ENCODE measurements around the gene OR7C2. TPM values are rescaled to one million over a fixed set of nuclear protein-coding genes. Genes with fewer than 3 reads are reported as not detected.

OR7C2 gene
- total and polyA plus RNA-seq, 9 donors, result not detected

DNA sequence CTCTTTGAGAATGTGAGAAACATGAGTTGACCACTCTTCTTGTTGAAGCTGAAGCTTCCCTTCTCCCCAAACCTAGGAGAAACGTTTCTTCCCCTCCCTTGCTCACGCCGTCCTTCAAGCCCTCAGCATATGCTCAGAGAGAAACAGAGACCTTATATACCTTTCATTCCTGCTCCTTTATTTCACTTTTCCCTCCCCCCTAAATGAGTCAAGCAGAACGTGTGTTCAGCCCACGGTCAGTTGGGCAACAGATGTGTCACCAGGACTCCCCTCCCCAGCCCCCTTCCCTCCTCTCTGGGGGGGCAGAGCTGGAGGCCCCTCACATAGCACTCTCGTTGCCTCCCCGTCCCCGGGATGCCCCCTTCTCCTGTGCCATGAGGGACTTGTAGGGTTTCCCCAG, 8.6 kb downstream of the OR7C2 start:
- Histone ChIP-seq H3K27me3 (no peaks in the 10 kb centered on the region), H3K27ac (no peak overlapping the region), H3K4me3 (no peak overlapping the region), H3K4me1 (ENCODE audit: insufficient read depth) (no peaks in the 10 kb centered on the region), H3K9me3 (peaks cover 0 to 10% of the 10 kb centered on the region in 2 donors), H3K36me3 (no peaks in the 10 kb centered on the region)
- no peak for DNase-seq
- intact Hi-C loops (cut with DNase I), result no loop called here
- WGBS, 3 donors, result 51 to 54% (median 53%) methylated on average over 8 of the region's 8 CpGs
- TF ChIP-seq, protein P1, sequence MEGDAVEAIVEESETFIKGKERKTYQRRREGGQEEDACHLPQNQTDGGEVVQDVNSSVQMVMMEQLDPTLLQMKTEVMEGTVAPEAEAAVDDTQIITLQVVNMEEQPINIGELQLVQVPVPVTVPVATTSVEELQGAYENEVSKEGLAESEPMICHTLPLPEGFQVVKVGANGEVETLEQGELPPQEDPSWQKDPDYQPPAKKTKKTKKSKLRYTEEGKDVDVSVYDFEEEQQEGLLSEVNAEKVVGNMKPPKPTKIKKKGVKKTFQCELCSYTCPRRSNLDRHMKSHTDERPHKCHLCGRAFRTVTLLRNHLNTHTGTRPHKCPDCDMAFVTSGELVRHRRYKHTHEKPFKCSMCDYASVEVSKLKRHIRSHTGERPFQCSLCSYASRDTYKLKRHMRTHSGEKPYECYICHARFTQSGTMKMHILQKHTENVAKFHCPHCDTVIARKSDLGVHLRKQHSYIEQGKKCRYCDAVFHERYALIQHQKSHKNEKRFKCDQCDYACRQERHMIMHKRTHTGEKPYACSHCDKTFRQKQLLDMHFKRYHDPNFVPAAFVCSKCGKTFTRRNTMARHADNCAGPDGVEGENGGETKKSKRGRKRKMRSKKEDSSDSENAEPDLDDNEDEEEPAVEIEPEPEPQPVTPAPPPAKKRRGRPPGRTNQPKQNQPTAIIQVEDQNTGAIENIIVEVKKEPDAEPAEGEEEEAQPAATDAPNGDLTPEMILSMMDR (IDR thresholded peaks at IDR 0.05), result no peak
- no peak for TF ChIP-seq EP300 (IDR thresholded peaks at IDR 0.05)
- no peak for TF ChIP-seq POLR2A (IDR thresholded peaks at IDR 0.05)

DNA sequence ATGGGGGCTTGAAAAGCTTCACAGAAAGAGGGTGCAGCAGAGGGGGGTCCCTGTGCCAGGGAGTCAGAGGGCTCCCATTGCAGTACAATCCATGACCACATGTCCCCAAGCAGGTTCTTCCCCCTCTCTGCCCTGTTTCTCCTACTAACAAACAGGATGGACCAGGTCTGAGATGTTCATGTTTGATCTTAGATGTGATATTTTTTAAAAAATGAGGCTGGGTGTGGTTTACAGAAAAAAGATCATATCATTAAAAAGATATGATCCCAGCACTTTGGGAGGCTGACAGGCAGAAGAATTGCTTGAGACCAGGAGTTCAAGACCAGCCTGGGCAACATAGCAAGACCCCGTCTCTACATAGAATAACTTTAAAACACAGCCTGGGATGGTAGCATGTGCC, 9.1 kb downstream of the OR7C2 start:
- TF ChIP-seq, protein P1 (IDR thresholded peaks at IDR 0.05), result no peak
- TF ChIP-seq EP300 (IDR thresholded peaks at IDR 0.05), result no peak
- no peak for TF ChIP-seq POLR2A (IDR thresholded peaks at IDR 0.05)
- Histone ChIP-seq H3K4me1 (ENCODE audit: insufficient read depth) (no peaks in the 10 kb centered on the region), H3K36me3 (no peaks in the 10 kb centered on the region), H3K9me3 (peaks cover 0 to 10% of the 10 kb centered on the region in 2 donors), H3K27me3 (no peaks in the 10 kb centered on the region), H3K4me3 (no peak overlapping the region), H3K27ac (no peak overlapping the region)
- DNase-seq, result no peak
- WGBS, 3 donors, result 86 to 100% (median 87%) methylated on average over 1 of the region's 1 CpG
- intact Hi-C loops (cut with DNase I), result no loop called here

DNA sequence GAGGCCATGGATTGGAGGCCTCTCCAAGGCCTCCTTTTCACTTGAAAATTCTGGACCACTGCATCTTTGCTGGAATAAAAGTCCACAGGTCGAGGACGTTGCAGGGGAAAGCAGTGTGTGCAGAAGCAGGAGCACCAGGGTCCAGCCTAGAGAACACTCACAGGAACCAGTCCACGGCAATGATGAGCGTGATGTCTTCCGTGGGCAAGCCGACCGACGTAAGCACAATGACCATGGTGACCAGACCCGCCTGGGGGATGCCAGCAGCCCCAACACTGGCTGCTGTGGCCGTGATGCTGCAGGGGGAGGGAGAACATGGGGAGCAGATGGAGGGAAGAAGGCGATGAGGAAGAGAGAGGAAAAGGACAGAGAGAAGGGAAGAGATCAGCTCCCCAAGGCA, 11.5 kb downstream of the OR7C2 start:
- Histone ChIP-seq H3K27me3 (no peaks in the 10 kb centered on the region), H3K36me3 (no peaks in the 10 kb centered on the region), H3K4me1 (ENCODE audit: insufficient read depth) (no peaks in the 10 kb centered on the region), H3K9me3 (peaks cover 0 to 13% of the 10 kb centered on the region in 2 donors), H3K27ac (no peak overlapping the region), H3K4me3 (no peak overlapping the region)
- DNase-seq, result no peak
- TF ChIP-seq, protein P1 (IDR thresholded peaks at IDR 0.05), result no peak
- TF ChIP-seq EP300 (IDR thresholded peaks at IDR 0.05), result no peak
- TF ChIP-seq POLR2A (IDR thresholded peaks at IDR 0.05), result no peak
- intact Hi-C loops (cut with DNase I), result no loop called here
- WGBS, 3 donors, result 72 to 78% (median 77%) methylated on average over 11 of the region's 11 CpGs

DNA sequence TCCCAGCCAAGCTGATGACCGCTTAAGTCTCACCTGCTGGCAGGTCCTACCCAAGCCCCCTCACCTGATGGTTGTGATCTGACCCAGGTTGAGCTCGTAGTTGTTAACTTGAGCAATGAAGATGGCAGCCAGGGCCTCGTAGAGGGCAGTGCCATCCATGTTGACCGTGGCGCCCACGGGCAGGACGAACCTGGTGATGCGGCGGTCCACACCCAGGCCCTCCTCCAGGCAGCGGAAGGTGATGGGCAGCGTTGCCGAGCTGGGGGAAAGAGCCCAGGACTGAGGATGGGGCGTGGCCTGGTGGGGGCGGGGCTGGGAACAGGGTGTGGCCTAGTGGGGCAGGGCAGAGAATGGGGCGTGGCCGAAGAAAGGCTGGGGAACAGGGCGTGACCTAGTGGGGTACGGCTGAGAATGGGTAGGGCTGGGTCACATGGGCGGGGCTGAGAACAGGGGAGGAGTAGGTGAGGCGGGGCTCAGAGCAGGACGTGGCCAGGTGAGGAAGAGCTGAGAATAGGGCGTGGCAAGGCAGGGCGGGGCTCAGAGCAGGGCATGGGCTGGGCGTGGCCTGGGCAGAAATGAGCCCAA, 12.9 kb downstream of the OR7C2 start:
- no peak overlapping the region for H3K27ac ChIP-seq
- no peaks in the 10 kb centered on the region for H3K36me3 ChIP-seq

More for the DNA sequence above, 12.9 kb downstream of the OR7C2 start:
- 15 to 19% (median 17%) methylated on average over 24 of the region's 24 CpGs for WGBS, 3 donors
- no peak overlapping the region for H3K4me3 ChIP-seq
- H3K27me3 ChIP-seq, result no peaks in the 10 kb centered on the region
- TF ChIP-seq, protein P1 (IDR thresholded peaks at IDR 0.05), result no peak
- TF ChIP-seq EP300 (IDR thresholded peaks at IDR 0.05), result no peak
- no peak for TF ChIP-seq POLR2A (IDR thresholded peaks at IDR 0.05)
- intact Hi-C loops (cut with DNase I), result no loop called here
- no peak for DNase-seq
- H3K9me3 ChIP-seq, result peaks cover 0 to 16% of the 10 kb centered on the region in 2 donors
- H3K4me1 ChIP-seq (ENCODE audit: insufficient read depth), result no peaks in the 10 kb centered on the region

Measured in ovary (tissue), 9 donors.